ENCODE data around the gene SLC25A40.
"Not testable (repeated sequence)": the region's sequence is repeated elsewhere in the genome, so short reads cannot be mapped to it uniquely, and the experiment has no call there.

GRCh38 chr7:87908814-87909213 is 32.7 kb upstream of the SLC25A40 start:
- TF ChIP-seq EZH2 (IDR thresholded peaks at IDR 0.05; ENCODE audit: insufficient read depth, poor library complexity, severe bottlenecking); EZH2phosphoT487 (IDR thresholded peaks at IDR 0.05; ENCODE audit: insufficient read depth, low read depth): not testable (repeated sequence)
